ENCODE results near the gene TMX4. TPM values are rescaled to one million over a fixed set of nuclear protein-coding genes. Genes with fewer than 3 reads are reported as not detected.

The TMX4 gene
- total RNA-seq, 1 experiment from 2014 or later, result 12.0 TPM

- Histone ChIP-seq H2AFZ (ENCODE audit: low read depth, low read length, poor library complexity, severe bottlenecking) (no peak overlapping the region), H3K9ac (ENCODE audit: low read length) (no peak overlapping the region), H3K36me3 (ENCODE audit: control insufficient read depth in 1 of 2, insufficient read depth in 2 of 2, low read length in 2 of 2) (no peaks in the 10 kb centered on the region), H3K4me2 (ENCODE audit: low read length) (no peak overlapping the region), H3K79me2 (ENCODE audit: insufficient read depth, low read length) (no peaks in the 10 kb centered on the region), H3K9me2 (ENCODE audit: insufficient read depth) (no peaks in the 10 kb centered on the region), H3K27me3 (ENCODE audit: insufficient read depth, low read length) (no peaks in the 10 kb centered on the region), H3K4me1 (ENCODE audit: control insufficient read depth in 1 of 2, insufficient read depth in 2 of 2, low read length in 2 of 2) (no peaks in the 10 kb centered on the region), H3K9me3 (ENCODE audit: control insufficient read depth in 1 of 2, insufficient read depth in 1 of 2, low read depth in 1 of 2, low read length in 2 of 2) (no peaks in the 10 kb centered on the region), H3K27ac (ENCODE audit: low read depth, low read length) (no peak overlapping the region), H3K4me3 (replicated peaks in 1 of 2; ENCODE audit: low read depth in 1 of 2, low read length in 2 of 2) (no peak overlapping the region), H4K20me1 (ENCODE audit: insufficient read depth) (no peaks in the 10 kb centered on the region)
- RAD21 ChIA-PET (ENCODE audit: low non-redundant PET in 1 of 2, low total read pairs in 2 of 2, uncharacterized antibody in 2 of 2, unreplicated experiment in 2 of 2), result no interaction called here
- ATAC-seq (no peak), DNase-seq (ENCODE audit: low read depth, low spot score) (no peak)
- BruUV-seq (replicated peaks), result no TSS peak
- intact Hi-C loops (cut with micrococcal nuclease), result no loop called here
- TF ChIP-seq CTCF (IDR thresholded peaks at IDR 0.05 in 2 of 3, conservative IDR thresholded peaks at IDR 0.05 in 1 of 3; ENCODE audit: borderline replicate concordance in 1 of 3, insufficient read depth in 1 of 3, low read depth in 2 of 3, low read length in 2 of 3) (no peak), CBX3 (IDR thresholded peaks at IDR 0.05; ENCODE audit: low read depth) (no peak), POLR2A (IDR thresholded peaks at IDR 0.05; ENCODE audit: borderline replicate concordance, extremely low read depth, insufficient read depth, insufficient read length) (no peak), EZH2 (IDR thresholded peaks at IDR 0.05) (no peak)
- POLR2A ChIA-PET, result no interaction called here
- CTCF ChIA-PET, result no interaction called here
Measured at GRCh38 chr20:8060977-8061376, 41.4 kb upstream of the TMX4 start.

GRCh38 chr20:8057871-8058270 is 38.3 kb upstream of the TMX4 start:
- ChIA-PET CTCF (no interaction called here), RAD21 (ENCODE audit: low non-redundant PET in 1 of 2, low total read pairs in 2 of 2, uncharacterized antibody in 2 of 2, unreplicated experiment in 2 of 2) (no interaction called here), POLR2A (no interaction called here)
- Histone ChIP-seq H3K9me2 (ENCODE audit: insufficient read depth) (no peaks in the 10 kb centered on the region), H2AFZ (ENCODE audit: low read depth, low read length, poor library complexity, severe bottlenecking) (no peak overlapping the region), H3K4me2 (ENCODE audit: low read length) (no peak overlapping the region), H4K20me1 (ENCODE audit: insufficient read depth) (no peaks in the 10 kb centered on the region), H3K79me2 (ENCODE audit: insufficient read depth, low read length) (no peaks in the 10 kb centered on the region), H3K4me3 (replicated peaks in 1 of 2; ENCODE audit: low read depth in 1 of 2, low read length in 2 of 2) (no peak overlapping the region), H3K27ac (ENCODE audit: low read depth, low read length) (no peak overlapping the region), H3K9ac (ENCODE audit: low read length) (no peak overlapping the region), H3K4me1 (ENCODE audit: control insufficient read depth in 1 of 2, insufficient read depth in 2 of 2, low read length in 2 of 2) (no peaks in the 10 kb centered on the region), H3K9me3 (ENCODE audit: control insufficient read depth in 1 of 2, insufficient read depth in 1 of 2, low read depth in 1 of 2, low read length in 2 of 2) (no peaks in the 10 kb centered on the region), H3K27me3 (ENCODE audit: insufficient read depth, low read length) (no peaks in the 10 kb centered on the region), H3K36me3 (ENCODE audit: control insufficient read depth in 1 of 2, insufficient read depth in 2 of 2, low read length in 2 of 2) (no peaks in the 10 kb centered on the region)
- intact Hi-C loops (cut with micrococcal nuclease), result no loop called here
- DNase-seq (ENCODE audit: low read depth, low spot score) (no peak), ATAC-seq (no peak)
- BruUV-seq (replicated peaks), result no TSS peak
- TF ChIP-seq YY1 (IDR thresholded peaks at IDR 0.05; ENCODE audit: extremely low read depth, insufficient replicate concordance, low read depth, low read length) (no peak), ZFX (IDR thresholded peaks at IDR 0.05) (no peak), ZNF274 (IDR thresholded peaks at IDR 0.05; ENCODE audit: low read depth, low read length) (no peak), SP1 (IDR thresholded peaks at IDR 0.05; ENCODE audit: low read depth) (no peak), ELF1 (IDR thresholded peaks at IDR 0.05; ENCODE audit: borderline replicate concordance, low read depth) (no peak), CBX3 (IDR thresholded peaks at IDR 0.05; ENCODE audit: low read depth) (no peak), JUND (IDR thresholded peaks at IDR 0.05) (no peak), RAD21 (IDR thresholded peaks at IDR 0.05; ENCODE audit: low read depth) (no peak), EZH2 (IDR thresholded peaks at IDR 0.05) (no peak), SIN3A (IDR thresholded peaks at IDR 0.05; ENCODE audit: low read depth) (no peak), MAX (IDR thresholded peaks at IDR 0.05) (no peak)

All from HCT116 (cell line).